K562 (cell line): ENCODE data around the gene RDH13. TPM values are rescaled to one million over a fixed set of nuclear protein-coding genes. Genes with fewer than 3 reads are reported as not detected.

ENCODE experiments used
- CTBP1 ChIP-seq: fragments of 450-650 bp; IDR thresholded peaks from 2 replicates; pipeline ENCODE4 v1.6.1; 2016; ENCODE audit warnings: borderline replicate concordance
- ELF1 ChIP-seq: fragments of 200-800 bp; sonication (Bioruptor generic); IDR thresholded peaks from 2 replicates; pipeline ENCODE4 v1.6.1; 2016; ENCODE audit warnings: missing genetic modification characterization, missing compliant biosample characterization
- ELF2 ChIP-seq: fragments of 250-450 bp; sonication (Bioruptor Pico); IDR thresholded peaks from 2 replicates; pipeline ENCODE4 v1.5.0; 2021; ENCODE audit warnings: mild to moderate bottlenecking
- EP400 ChIP-seq: fragments of 450-650 bp; IDR thresholded peaks from 2 replicates; pipeline ENCODE4 v1.6.1; 2017; ENCODE audit warnings: antibody characterized with exemption, mild to moderate bottlenecking, moderate library complexity
- ETS2 ChIP-seq: IDR thresholded peaks from 2 replicates; pipeline ENCODE4 v1.6.1; 2016; ENCODE audit warnings: borderline replicate concordance, missing genetic modification characterization, mild to moderate bottlenecking, moderate library complexity, missing compliant biosample characterization; ENCODE audit not compliant: poor library complexity, severe bottlenecking
- GABPA ChIP-seq: fragments of 200-800 bp; sonication (Bioruptor generic); conservative IDR thresholded peaks from 2 replicates; pipeline ENCODE4 v1.6.1; 2016; ENCODE audit warnings: low read depth, missing genetic modification characterization, missing compliant biosample characterization
- NCOA1 ChIP-seq: fragments of 450-650 bp; IDR thresholded peaks from 2 replicates; pipeline ENCODE4 v1.6.1; 2016; ENCODE audit warnings: low read depth
- NFATC3 ChIP-seq: fragments of 450-650 bp; IDR thresholded peaks from 2 replicates; pipeline ENCODE4 v1.6.1; 2017; ENCODE audit warnings: mild to moderate bottlenecking
- NKRF ChIP-seq: fragments of 450-650 bp; IDR thresholded peaks from 2 replicates; pipeline ENCODE4 v1.6.1; 2016; ENCODE audit warnings: borderline replicate concordance
- NR2C1 ChIP-seq, 2 experiments: fragments of 450-650 bp; IDR thresholded peaks; 2 replicates each; pipeline ENCODE4 v1.6.1; 2017; ENCODE audit warnings: mild to moderate bottlenecking in 2 of 2, antibody characterized with exemption in 1 of 2, inconsistent platforms in 1 of 2, missing compliant biosample characterization in 1 of 2, missing genetic modification characterization in 1 of 2
- PHF21A ChIP-seq: fragments of 450-650 bp; IDR thresholded peaks from 2 replicates; pipeline ENCODE4 v1.6.1; 2017; ENCODE audit warnings: low read depth, borderline replicate concordance
- PKNOX1 ChIP-seq: fragments of 450-650 bp; IDR thresholded peaks from 2 replicates; pipeline ENCODE4 v1.6.1; 2016
- TSC22D4 ChIP-seq: fragments of 450-650 bp; IDR thresholded peaks from 2 replicates; pipeline ENCODE4 v1.6.1; 2016; ENCODE audit warnings: missing genetic modification characterization, missing biosample characterization, control low read depth
- YY1 ChIP-seq, 3 experiments: IDR thresholded peaks; 2 replicates each; pipeline ENCODE4 v1.6.1; 2011; ENCODE audit warnings: low read length in 2 of 3, mild to moderate bottlenecking in 2 of 3, moderate library complexity in 2 of 3, borderline replicate concordance in 1 of 3, control low read depth in 1 of 3, low read depth in 1 of 3; ENCODE audit not compliant: insufficient read depth in 3 of 3, insufficient replicate concordance in 2 of 3, control insufficient read depth in 1 of 3, insufficient read length in 1 of 3; ENCODE audit errors: extremely low read depth in 1 of 3
- polyA plus RNA-seq, 8 experiments: library from polyadenylated mRNA; depleted of rRNA in 4 of 8; stranded (reverse) in 5 of 8; unstranded in 3 of 8; fragments of >200 nt; fragmentation: Nextera tagmentation in 2 of 8; fragmentation: Illumina TruSeq in 1 of 8; extraction: Ambion mirVana in 2 of 8; extraction: Trizol in 1 of 8; gene quantifications; 2 replicates each; pipeline versions ENCODE4 v1.2.1 to v1.2.3, GENCODE V29; 2011 to 2014; ENCODE audit warnings: inconsistent platforms in 1 of 8, missing spikeins in 1 of 8
- total RNA-seq, 7 experiments: library from RNA; depleted of rRNA in 6 of 7; stranded (reverse); fragments of >200 nt in 6 of 7; fragmentation: Illumina TruSeq in 2 of 7; extraction: Trizol in 2 of 7; gene quantifications; 2 replicates each; pipeline versions ENCODE4 v1.2.1 to v1.2.3, GENCODE V29; 2011 to 2021; ENCODE audit warnings: low replicate concordance in 1 of 7
- TF ChIP-seq, protein P1 (sequence below): fragments of 450-650 bp; IDR thresholded peaks from 2 replicates; pipeline ENCODE4 v1.6.1; 2016; ENCODE audit warnings: mild to moderate bottlenecking
- TF ChIP-seq, protein P2 (sequence below), 3 experiments: fragments of 200-800 bp in 1 of 3; fragments of 250-450 bp in 1 of 3; fragments of 450-650 bp in 1 of 3; sonication (Bioruptor Pico) in 1 of 3; sonication (Bioruptor generic) in 1 of 3; formaldehyde crosslinking in 1 of 3; IDR thresholded peaks; 2 replicates each; pipeline versions ENCODE4 v1.6.1 to v1.8.0; 2016 to 2022; ENCODE audit warnings: mild to moderate bottlenecking in 2 of 3, missing genetic modification characterization in 2 of 3, missing compliant biosample characterization in 1 of 3, moderate library complexity in 1 of 3

RDH13 gene
- total and polyA plus RNA-seq, 9 of the 15 experiments (the other 6 are each of a cell fraction or from before 2014, with no cell fraction given), result 7.5 to 70.3 (median 39.5) TPM

GRCh38 chr19:55005684-55006488 is 57.1 kb downstream of the RDH13 start (continued):
- TF ChIP-seq ELF1 (peak; percentile 99), NFATC3 (0 out of 2 replicates have a peak, but pooled peaks have one; percentile 45), GABPA (peak; percentile 99), NR2C1 (IDR thresholded peaks at IDR 0.05) (peak; percentile 95), NR2C1 (tag; IDR thresholded peaks at IDR 0.05) (peak; percentile 92), TSC22D4 (tag) (no peak), PHF21A (0 out of 2 replicates have a peak, but pooled peaks have one; percentile 27), CTBP1 (peak; percentile 64; the same call in 1 of the 2 replicates), ELF2 (CRISPR knock-in tag) (peak; percentile 90), NKRF (peak; percentile 87), NCOA1 (peak; percentile 99), YY1 (IDR thresholded peaks at IDR 0.05; ENCODE audit: borderline replicate concordance in 1 of 3, control insufficient read depth in 1 of 3, extremely low read depth in 1 of 3, insufficient read depth in 3 of 3, insufficient read length in 1 of 3, insufficient replicate concordance in 2 of 3, low read depth in 1 of 3, low read length in 2 of 3) (peak in 1 of 3 experiments; percentile 43), ETS2 (no peak), PKNOX1 (peak; percentile 92), EP400 (peak; percentile 91)
- TF ChIP-seq, protein P1, sequence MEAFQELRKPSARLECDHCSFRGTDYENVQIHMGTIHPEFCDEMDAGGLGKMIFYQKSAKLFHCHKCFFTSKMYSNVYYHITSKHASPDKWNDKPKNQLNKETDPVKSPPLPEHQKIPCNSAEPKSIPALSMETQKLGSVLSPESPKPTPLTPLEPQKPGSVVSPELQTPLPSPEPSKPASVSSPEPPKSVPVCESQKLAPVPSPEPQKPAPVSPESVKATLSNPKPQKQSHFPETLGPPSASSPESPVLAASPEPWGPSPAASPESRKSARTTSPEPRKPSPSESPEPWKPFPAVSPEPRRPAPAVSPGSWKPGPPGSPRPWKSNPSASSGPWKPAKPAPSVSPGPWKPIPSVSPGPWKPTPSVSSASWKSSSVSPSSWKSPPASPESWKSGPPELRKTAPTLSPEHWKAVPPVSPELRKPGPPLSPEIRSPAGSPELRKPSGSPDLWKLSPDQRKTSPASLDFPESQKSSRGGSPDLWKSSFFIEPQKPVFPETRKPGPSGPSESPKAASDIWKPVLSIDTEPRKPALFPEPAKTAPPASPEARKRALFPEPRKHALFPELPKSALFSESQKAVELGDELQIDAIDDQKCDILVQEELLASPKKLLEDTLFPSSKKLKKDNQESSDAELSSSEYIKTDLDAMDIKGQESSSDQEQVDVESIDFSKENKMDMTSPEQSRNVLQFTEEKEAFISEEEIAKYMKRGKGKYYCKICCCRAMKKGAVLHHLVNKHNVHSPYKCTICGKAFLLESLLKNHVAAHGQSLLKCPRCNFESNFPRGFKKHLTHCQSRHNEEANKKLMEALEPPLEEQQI, result peak; percentile 45; the same call in 1 of the 2 replicates
- TF ChIP-seq, protein P2, sequence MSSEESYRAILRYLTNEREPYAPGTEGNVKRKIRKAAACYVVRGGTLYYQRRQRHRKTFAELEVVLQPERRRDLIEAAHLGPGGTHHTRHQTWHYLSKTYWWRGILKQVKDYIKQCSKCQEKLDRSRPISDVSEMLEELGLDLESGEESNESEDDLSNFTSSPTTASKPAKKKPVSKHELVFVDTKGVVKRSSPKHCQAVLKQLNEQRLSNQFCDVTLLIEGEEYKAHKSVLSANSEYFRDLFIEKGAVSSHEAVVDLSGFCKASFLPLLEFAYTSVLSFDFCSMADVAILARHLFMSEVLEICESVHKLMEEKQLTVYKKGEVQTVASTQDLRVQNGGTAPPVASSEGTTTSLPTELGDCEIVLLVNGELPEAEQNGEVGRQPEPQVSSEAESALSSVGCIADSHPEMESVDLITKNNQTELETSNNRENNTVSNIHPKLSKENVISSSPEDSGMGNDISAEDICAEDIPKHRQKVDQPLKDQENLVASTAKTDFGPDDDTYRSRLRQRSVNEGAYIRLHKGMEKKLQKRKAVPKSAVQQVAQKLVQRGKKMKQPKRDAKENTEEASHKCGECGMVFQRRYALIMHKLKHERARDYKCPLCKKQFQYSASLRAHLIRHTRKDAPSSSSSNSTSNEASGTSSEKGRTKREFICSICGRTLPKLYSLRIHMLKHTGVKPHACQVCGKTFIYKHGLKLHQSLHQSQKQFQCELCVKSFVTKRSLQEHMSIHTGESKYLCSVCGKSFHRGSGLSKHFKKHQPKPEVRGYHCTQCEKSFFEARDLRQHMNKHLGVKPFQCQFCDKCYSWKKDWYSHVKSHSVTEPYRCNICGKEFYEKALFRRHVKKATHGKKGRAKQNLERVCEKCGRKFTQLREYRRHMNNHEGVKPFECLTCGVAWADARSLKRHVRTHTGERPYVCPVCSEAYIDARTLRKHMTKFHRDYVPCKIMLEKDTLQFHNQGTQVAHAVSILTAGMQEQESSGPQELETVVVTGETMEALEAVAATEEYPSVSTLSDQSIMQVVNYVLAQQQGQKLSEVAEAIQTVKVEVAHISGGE (CRISPR knock-in tag; IDR thresholded peaks at IDR 0.05), result peak in 1 of 3 experiments; percentile 86; a peak in 2 of 6 replicates
